Breast epithelium (tissue), 4 donors: ENCODE measurements around the gene SPOP. TPM values are rescaled to one million over a fixed set of nuclear protein-coding genes. Genes with fewer than 3 reads are reported as not detected.

Experiments
- DNase-seq, 2 donors: peaks; one replicate each; pipeline ENCODE4 v3.0.0-alpha.2; 2019; ENCODE audit warnings: low spot score in 2 of 2
- H3K27ac ChIP-seq, 2 donors: fragments of 200-600 bp; sonication (generic) in 1 of 2; one replicate each; pipeline ENCODE4 v1.5.1; 2016 to 2019; ENCODE audit warnings: mild to moderate bottlenecking in 1 of 2
- H3K27me3 ChIP-seq, 2 donors: fragments of 200-600 bp; sonication (generic) in 1 of 2; one replicate each; pipeline versions ENCODE4 v1.5.1 to v1.6.0; 2017 to 2019; ENCODE audit warnings: control low read depth in 1 of 2, mild to moderate bottlenecking in 1 of 2
- H3K36me3 ChIP-seq: fragments of 200-600 bp; one replicate; pipeline ENCODE4 v1.5.1; 2019
- H3K4me1 ChIP-seq, 2 donors: fragments of 200-600 bp; sonication (generic); one replicate each; pipeline ENCODE4 v1.5.1; 2016 to 2019; ENCODE audit warnings: control low read depth in 1 of 2
- H3K4me3 ChIP-seq, 3 donors: fragments of 200-600 bp; sonication (generic); 1 replicate in 2 of 3; 2 replicates in 1 of 3; pipeline ENCODE4 v1.5.1; 2016 to 2019; ENCODE audit warnings: mild to moderate bottlenecking in 3 of 3, moderate library complexity in 2 of 3
- H3K9me3 ChIP-seq, 2 donors: fragments of 200-600 bp; sonication (generic) in 1 of 2; one replicate each; pipeline ENCODE4 v1.5.1; 2016 to 2019; ENCODE audit warnings: control low read depth in 1 of 2
- POLR2A ChIP-seq: fragments of 450-650 bp; IDR thresholded peaks from one replicate; pipeline ENCODE4 v1.6.1; 2016; ENCODE audit warnings: antibody characterized with exemption, mild to moderate bottlenecking, moderate library complexity
- POLR2AphosphoS5 ChIP-seq, 3 donors: sonication (generic); formaldehyde crosslinking; IDR thresholded peaks; one replicate each; pipeline ENCODE4 v1.6.1; 2017; ENCODE audit warnings: antibody characterized with exemption in 3 of 3
- intact Hi-C: fragments of 100-400 bp; cut with DNase I; formaldehyde crosslinking; loops from one replicate; pipeline ENCODE4 v1.15.1; 2023; ENCODE audit warnings: low total_unique reads
- total RNA-seq, 3 donors: library from RNA; depleted of rRNA; stranded (reverse); fragments of >200 nt; gene quantifications; one replicate each; pipeline ENCODE4 v1.1.0, GENCODE V29; 2016
- TF ChIP-seq, protein P1 (sequence below), 3 donors: fragments of 450-650 bp; IDR thresholded peaks; one replicate each; pipeline ENCODE4 v1.5.1; 2016 to 2017; ENCODE audit warnings: antibody characterized with exemption in 3 of 3, mild to moderate bottlenecking in 3 of 3, moderate library complexity in 3 of 3

SPOP gene
- total RNA-seq, 3 donors from 2014 or later, result 48.3 to 73.8 (median 55.4) TPM

DNA sequence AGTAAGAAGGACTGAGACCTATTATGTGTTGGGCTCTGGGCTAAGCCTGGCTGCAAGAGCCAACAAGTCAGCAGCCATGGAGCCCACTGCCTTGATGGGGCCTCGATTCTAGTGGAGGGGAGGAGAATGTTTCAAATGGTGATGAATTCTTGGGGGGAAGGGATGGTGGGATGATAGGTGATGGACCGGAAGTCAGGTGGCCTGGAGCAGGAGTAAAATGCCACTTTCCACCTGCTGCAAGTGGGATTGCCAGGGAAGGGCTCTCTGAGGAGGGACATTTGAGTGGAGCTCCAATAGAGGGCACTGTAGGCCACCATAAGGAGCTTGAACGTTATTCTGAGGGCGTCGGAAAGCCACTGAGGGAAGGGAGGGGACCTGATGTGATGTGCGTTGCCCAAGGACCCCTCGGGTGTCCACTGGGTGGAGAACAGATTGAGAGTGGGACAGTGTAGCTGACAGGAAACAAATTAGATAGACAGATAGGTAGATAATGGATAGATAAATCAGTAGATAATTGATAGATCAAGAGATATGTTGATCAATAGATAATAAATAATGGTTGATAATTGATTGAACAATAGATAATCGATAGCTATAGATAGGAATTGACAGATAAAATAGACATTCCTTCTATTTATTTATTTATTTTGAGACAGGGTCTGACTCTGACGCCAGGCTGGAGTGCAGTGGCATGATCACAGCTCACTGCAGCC lies 120.4 kb downstream of the SPOP start:
- H3K4me3 ChIP-seq, result no peak overlapping the region
- no peak overlapping the region for H3K27ac ChIP-seq
- H3K9me3 ChIP-seq, result no peaks in the 10 kb centered on the region
- no peaks in the 10 kb centered on the region for H3K36me3 ChIP-seq
- intact Hi-C loops, result loop anchor here (5.0 to 10.0 kb wide), 2 partner anchors 60 to 437 kb away; partner anchors contain the start of genes DLX3 and NGFR
- TF ChIP-seq POLR2AphosphoS5 (IDR thresholded peaks at IDR 0.05) (no peak), POLR2A (no peak)
- TF ChIP-seq, protein P1, sequence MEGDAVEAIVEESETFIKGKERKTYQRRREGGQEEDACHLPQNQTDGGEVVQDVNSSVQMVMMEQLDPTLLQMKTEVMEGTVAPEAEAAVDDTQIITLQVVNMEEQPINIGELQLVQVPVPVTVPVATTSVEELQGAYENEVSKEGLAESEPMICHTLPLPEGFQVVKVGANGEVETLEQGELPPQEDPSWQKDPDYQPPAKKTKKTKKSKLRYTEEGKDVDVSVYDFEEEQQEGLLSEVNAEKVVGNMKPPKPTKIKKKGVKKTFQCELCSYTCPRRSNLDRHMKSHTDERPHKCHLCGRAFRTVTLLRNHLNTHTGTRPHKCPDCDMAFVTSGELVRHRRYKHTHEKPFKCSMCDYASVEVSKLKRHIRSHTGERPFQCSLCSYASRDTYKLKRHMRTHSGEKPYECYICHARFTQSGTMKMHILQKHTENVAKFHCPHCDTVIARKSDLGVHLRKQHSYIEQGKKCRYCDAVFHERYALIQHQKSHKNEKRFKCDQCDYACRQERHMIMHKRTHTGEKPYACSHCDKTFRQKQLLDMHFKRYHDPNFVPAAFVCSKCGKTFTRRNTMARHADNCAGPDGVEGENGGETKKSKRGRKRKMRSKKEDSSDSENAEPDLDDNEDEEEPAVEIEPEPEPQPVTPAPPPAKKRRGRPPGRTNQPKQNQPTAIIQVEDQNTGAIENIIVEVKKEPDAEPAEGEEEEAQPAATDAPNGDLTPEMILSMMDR (IDR thresholded peaks at IDR 0.05), result peak; percentile 20 to 63 (median 45)
- peaks cover 0 to 7% of the 10 kb centered on the region in 2 donors for H3K4me1 ChIP-seq
- no peaks in the 10 kb centered on the region for H3K27me3 ChIP-seq
- no peak for DNase-seq

DNA sequence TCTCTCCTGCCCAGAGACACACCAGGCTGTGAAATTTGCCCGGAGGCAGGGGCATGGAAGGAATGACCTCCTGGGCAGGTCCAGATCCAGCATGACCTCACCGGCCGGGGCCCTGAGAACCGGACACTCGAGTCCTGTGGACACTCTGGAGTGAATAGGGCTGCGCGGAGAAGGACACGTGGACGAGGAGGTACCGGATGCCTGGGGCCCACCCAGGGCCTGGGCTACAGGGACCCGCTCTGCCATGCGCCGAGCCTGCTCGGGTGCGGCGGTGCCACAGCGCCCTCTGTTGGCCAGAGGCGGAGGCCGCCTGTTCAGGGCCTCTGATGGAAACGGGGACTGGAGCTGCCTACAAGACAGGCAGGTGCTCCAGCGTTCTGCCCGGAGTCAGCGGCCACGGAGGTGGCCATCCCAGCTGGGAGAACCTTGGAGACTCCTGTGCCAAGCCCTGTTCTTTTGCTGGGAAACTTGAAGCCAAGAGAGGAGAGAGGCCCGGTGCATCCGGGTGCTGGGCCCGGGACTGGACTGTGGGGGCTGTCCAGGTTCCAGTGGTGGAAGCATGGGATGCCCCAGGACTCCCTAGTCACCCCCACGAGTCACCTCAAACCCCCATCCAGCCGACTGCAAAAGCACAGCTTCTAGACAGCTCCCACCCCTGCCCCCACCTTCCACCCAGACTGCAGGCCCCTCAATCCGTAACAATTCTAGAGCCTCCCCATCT lies 121.5 kb downstream of the SPOP start:
- H3K4me1 ChIP-seq, result peaks cover 0 to 7% of the 10 kb centered on the region in 2 donors
- H3K27me3 ChIP-seq, result no peaks in the 10 kb centered on the region
- no peak overlapping the region for H3K27ac ChIP-seq
- no peak overlapping the region for H3K4me3 ChIP-seq
- DNase-seq, result peak; percentile 73 to 80
- no peaks in the 10 kb centered on the region for H3K36me3 ChIP-seq
- H3K9me3 ChIP-seq, result no peaks in the 10 kb centered on the region
- intact Hi-C loops, result loop anchor here (5.0 to 10.0 kb wide), 2 partner anchors 59 to 438 kb away; partner anchors contain the start of genes DLX3 and NGFR
- TF ChIP-seq POLR2AphosphoS5 (IDR thresholded peaks at IDR 0.05) (peak; percentile 12 to 38 (median 35)), POLR2A (no peak)
- TF ChIP-seq, protein P1 (IDR thresholded peaks at IDR 0.05), result peak; percentile 86 to 96 (median 95)

DNA sequence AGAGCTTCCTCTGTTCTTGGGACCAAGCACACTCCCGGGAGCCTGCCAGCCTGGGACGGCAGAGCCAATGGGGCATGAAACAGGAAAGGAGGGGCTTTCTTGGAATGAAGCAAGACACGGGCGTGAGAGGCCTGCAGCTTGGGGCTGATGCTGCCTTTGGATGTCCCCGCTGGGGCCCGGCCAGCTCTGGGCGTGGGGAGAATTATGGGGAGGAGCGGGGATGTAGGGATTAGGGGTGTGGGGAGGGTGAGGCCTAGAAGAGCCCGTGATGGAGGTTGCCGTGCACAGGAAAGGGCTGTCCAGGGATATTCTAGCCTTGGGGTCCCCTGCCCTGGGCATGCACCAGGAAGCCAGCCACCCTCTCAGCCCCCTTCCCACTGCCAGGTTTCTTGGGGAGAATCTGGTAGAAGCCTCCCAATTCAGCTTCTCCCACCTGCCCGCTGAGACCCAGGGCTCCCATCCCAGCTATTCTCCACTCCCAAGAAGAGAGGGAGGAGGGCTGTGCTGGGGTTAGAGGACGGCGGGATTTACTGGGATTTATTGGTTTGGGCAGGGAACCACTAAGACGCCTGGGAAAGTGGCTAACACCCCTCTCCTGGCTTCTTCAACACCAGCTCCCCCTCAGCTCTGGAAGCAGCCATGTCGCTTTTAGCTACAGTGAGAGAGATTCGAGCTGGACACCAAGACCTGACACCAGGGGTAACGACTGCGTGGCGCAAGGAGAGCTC lies 122.2 kb downstream of the SPOP start:
- H3K36me3 ChIP-seq, result no peaks in the 10 kb centered on the region
- intact Hi-C loops, result loop anchor here (5.0 to 10.0 kb wide), 2 partner anchors 58 to 439 kb away; partner anchors contain the start of genes DLX3 and NGFR
- no peaks in the 10 kb centered on the region for H3K27me3 ChIP-seq
- peaks cover 0 to 7% of the 10 kb centered on the region in 2 donors for H3K4me1 ChIP-seq
- peak overlapping the region; percentile 30 to 68 for H3K27ac ChIP-seq
- H3K4me3 ChIP-seq, result no peak overlapping the region
- TF ChIP-seq POLR2A, result no peak
- TF ChIP-seq, protein P1 (IDR thresholded peaks at IDR 0.05), result no peak
- TF ChIP-seq POLR2AphosphoS5 (IDR thresholded peaks at IDR 0.05), result no peak
- peak in 1 of 2 donors; percentile 60 for DNase-seq
- H3K9me3 ChIP-seq, result no peaks in the 10 kb centered on the region

DNA sequence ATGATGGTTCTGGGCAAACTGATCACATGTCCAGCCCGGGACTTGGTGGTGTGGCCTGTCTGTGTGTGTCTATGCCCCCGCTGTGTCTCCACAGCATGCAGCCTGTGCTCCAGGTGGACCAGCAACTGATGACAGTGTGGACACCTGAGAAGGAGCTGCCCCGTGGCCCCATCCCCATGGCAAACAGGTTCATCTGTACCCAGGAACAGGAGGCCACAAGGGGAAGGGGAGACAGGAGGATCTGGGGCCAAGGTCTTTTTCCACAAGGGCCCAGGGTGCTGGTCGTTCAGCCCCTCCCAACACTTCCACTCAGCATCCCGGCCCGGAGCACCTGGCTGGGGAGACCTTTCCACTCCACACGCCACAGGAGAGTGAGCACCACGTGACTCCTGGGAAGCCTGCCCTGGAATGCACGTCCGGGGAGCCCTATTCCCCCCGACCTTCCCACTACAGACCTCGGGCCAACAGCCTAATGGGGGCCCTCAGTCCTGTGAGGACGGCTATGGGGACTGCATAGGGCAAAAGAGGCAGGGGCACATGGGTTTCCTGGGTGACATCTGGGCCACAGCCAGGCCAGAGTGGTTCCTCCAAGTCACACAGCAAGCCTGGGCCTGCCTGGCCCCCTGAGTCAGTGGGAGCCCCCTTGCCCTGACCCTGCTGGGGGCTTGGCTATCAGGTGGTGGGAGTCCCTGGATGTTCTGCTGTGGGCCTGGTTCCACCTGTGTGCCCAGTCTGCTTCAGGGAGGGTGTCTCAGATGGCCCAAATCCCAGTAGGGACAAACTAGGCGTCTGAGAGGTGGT lies 123.0 kb downstream of the SPOP start:
- Histone ChIP-seq H3K4me3 (no peak overlapping the region), H3K4me1 (peaks cover 0 to 7% of the 10 kb centered on the region in 2 donors), H3K27me3 (no peaks in the 10 kb centered on the region), H3K36me3 (no peaks in the 10 kb centered on the region), H3K9me3 (no peaks in the 10 kb centered on the region), H3K27ac (peak overlapping the region; percentile 30 to 68)
- intact Hi-C loops, result loop anchor here (5.0 to 10.0 kb wide), 3 partner anchors 58 to 440 kb away; partner anchors contain the start of genes DLX3 and NGFR
- DNase-seq, result peak in 1 of 2 donors; percentile 54
- TF ChIP-seq, protein P1 (IDR thresholded peaks at IDR 0.05), result no peak
- TF ChIP-seq POLR2A (no peak), POLR2AphosphoS5 (IDR thresholded peaks at IDR 0.05) (no peak)
